Smooth muscle cell (in vitro differentiated cells): Measurements from ENCODE around the gene FBXO38. TPM values are rescaled to one million over a fixed set of nuclear protein-coding genes. Genes with fewer than 3 reads are reported as not detected.
"Not testable (repeated sequence)": the region's sequence is repeated elsewhere in the genome, so short reads cannot be mapped to it uniquely, and the experiment has no call there.

Experiments
- DNase-seq: peaks from one replicate; lab custom pipeline; 2025; ENCODE audit not compliant: unreplicated experiment; lab: John Stamatoyannopoulos, UW
- H2AFZ ChIP-seq: fragments of 200-600 bp; sonication (generic); 2 replicates; pipeline ENCODE4 v1.6.0; 2016; ENCODE audit warnings: antibody characterized with exemption, low read depth, mild to moderate bottlenecking
- H3F3A ChIP-seq: fragments of 200-600 bp; sonication (generic); 2 replicates; pipeline ENCODE4 v1.6.0; 2017; ENCODE audit warnings: antibody characterized with exemption, low read depth
- H3K27ac ChIP-seq: fragments of 200-600 bp; sonication (generic); 2 replicates; pipeline ENCODE4 v1.5.1; 2016; ENCODE audit warnings: low read depth, mild to moderate bottlenecking
- H3K27me3 ChIP-seq: fragments of 200-600 bp; sonication (generic); 2 replicates; pipeline ENCODE4 v1.6.1; 2016; ENCODE audit warnings: low read depth, mild to moderate bottlenecking
- H3K36me3 ChIP-seq: fragments of 200-600 bp; sonication (generic); 2 replicates; pipeline ENCODE4 v1.5.1; 2016; ENCODE audit warnings: low read depth
- H3K4me1 ChIP-seq: fragments of 200-600 bp; sonication (generic); 2 replicates; pipeline ENCODE4 v1.5.1; 2016; ENCODE audit warnings: low read depth
- H3K4me2 ChIP-seq: fragments of 200-600 bp; sonication (generic); 2 replicates; pipeline ENCODE4 v1.6.0; 2016; ENCODE audit warnings: mild to moderate bottlenecking
- H3K4me3 ChIP-seq: fragments of 200-600 bp; sonication (generic); 2 replicates; pipeline ENCODE4 v1.5.1; 2016; ENCODE audit warnings: mild to moderate bottlenecking
- H3K79me2 ChIP-seq: fragments of 200-600 bp; sonication (generic); 2 replicates; pipeline ENCODE4 v1.6.0; 2016; ENCODE audit warnings: low read depth, mild to moderate bottlenecking
- H3K9ac ChIP-seq: fragments of 200-600 bp; sonication (generic); 2 replicates; pipeline ENCODE4 v1.6.0; 2016; ENCODE audit warnings: low read depth
- H3K9me3 ChIP-seq: fragments of 200-600 bp; sonication (generic); replicated peaks from 2 replicates; pipeline ENCODE4 v1.5.1; 2016; ENCODE audit warnings: low read depth
- H4K20me1 ChIP-seq: fragments of 200-600 bp; sonication (generic); 2 replicates; pipeline ENCODE4 v1.6.0; 2016; ENCODE audit warnings: low read depth
- WGBS: methylation state at CpG from one replicate; pipeline ENCODE4 v1.1.7; 2016; ENCODE audit warnings: low lambda C conversion rate; 5-methylcytosine and 5-hydroxymethylcytosine counted together
- polyA plus RNA-seq: library from polyadenylated mRNA; unstranded; fragments of >200 nt; fragmentation: Nextera tagmentation; extraction: Ambion mirVana; gene quantifications from 2 replicates; pipeline ENCODE4 v1.2.1, GENCODE V29; 2016
- total RNA-seq: library from RNA; depleted of rRNA; stranded (reverse); fragments of >200 nt; gene quantifications from 2 replicates; pipeline ENCODE4 v1.2.3, GENCODE V29; 2014
- TF ChIP-seq, protein P1 (sequence below): fragments of 200-600 bp; sonication (generic); IDR thresholded peaks from 2 replicates; pipeline ENCODE4 v1.5.1; 2017; ENCODE audit warnings: borderline replicate concordance, mild to moderate bottlenecking, antibody characterized with exemption; ENCODE audit not compliant: insufficient read depth, poor library complexity, severe bottlenecking

FBXO38 gene
- total and polyA plus RNA-seq, 2 experiments from 2014 or later: 24.4 to 44.5 TPM

DNA sequence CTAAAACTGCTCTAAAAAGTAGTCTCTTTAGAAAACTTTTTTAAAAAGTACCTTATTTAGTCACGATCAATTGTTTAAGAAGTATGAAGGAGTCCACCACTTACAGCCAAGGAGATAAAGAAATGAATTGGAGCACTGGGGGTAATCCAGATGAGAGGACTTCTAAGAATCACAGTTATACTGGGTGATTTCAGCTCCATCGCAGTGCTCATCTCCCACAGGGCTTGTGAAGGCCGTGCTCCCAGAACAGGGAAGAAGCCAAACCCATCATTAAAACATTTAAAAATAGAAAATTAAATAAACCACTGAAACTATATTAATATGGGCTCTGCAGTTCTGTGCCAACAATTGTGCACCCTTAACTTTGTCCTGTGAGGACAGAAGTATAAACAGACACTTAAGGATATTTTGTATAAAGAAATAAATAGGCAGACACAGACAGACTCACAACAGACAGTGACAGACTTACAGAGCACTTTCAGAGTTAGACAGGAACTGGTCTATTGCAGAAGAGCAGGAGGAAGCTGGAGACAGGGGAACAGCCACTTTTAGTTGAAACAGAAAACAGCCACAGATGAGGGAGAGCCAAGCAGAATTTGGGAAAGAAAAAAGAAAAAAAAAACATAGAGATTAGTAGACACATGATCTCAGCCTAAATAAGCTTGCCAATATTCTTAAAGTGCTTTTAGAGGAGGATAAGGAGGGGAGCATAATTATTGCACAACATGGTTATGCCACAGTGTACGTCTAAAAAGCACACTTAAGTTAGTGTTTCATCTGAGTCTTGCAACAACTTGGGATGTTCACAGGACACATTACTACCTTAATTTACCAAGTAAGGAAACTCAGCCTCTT, 81.8 kb downstream of the FBXO38 start:
- DNase-seq: no peak
- no peak overlapping the region for H3K4me2 ChIP-seq
- H3F3A ChIP-seq: no peaks in the 10 kb centered on the region
- H3K27me3 ChIP-seq: no peaks in the 10 kb centered on the region
- H3K79me2 ChIP-seq: no peaks in the 10 kb centered on the region
- no peaks in the 10 kb centered on the region for H3K4me1 ChIP-seq
- WGBS: 90% methylated on average over 4 of the region's 4 CpGs
- H2AFZ ChIP-seq: no peak overlapping the region
- no peak overlapping the region for H3K4me3 ChIP-seq
- no peak overlapping the region for H3K27ac ChIP-seq
- no peaks in the 10 kb centered on the region for H3K36me3 ChIP-seq
- H3K9me3 ChIP-seq: no peaks in the 10 kb centered on the region
- H4K20me1 ChIP-seq: no peaks in the 10 kb centered on the region
- TF ChIP-seq, protein P1, sequence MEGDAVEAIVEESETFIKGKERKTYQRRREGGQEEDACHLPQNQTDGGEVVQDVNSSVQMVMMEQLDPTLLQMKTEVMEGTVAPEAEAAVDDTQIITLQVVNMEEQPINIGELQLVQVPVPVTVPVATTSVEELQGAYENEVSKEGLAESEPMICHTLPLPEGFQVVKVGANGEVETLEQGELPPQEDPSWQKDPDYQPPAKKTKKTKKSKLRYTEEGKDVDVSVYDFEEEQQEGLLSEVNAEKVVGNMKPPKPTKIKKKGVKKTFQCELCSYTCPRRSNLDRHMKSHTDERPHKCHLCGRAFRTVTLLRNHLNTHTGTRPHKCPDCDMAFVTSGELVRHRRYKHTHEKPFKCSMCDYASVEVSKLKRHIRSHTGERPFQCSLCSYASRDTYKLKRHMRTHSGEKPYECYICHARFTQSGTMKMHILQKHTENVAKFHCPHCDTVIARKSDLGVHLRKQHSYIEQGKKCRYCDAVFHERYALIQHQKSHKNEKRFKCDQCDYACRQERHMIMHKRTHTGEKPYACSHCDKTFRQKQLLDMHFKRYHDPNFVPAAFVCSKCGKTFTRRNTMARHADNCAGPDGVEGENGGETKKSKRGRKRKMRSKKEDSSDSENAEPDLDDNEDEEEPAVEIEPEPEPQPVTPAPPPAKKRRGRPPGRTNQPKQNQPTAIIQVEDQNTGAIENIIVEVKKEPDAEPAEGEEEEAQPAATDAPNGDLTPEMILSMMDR: no peak
- no peak overlapping the region for H3K9ac ChIP-seq

DNA sequence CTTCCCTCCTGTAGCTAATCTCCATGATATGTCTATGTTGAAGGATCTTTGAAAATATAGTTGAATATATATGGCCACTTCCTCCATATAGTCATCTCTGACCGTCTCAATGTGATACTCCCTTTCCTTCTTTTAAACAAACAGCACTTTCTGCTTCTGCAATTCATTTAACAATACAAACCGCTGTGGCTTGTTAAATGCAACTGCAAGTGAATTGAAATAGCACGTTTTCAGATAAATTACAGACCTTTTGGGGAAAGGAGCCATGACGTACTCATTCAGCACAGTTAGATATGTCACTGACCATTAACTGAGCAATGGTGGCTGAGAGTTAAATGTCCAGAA, 82.5 kb downstream of the FBXO38 start:
- H4K20me1 ChIP-seq: no peaks in the 10 kb centered on the region
- H3K9ac ChIP-seq: no peak overlapping the region
- no peaks in the 10 kb centered on the region for H3F3A ChIP-seq
- no peaks in the 10 kb centered on the region for H3K9me3 ChIP-seq
- TF ChIP-seq, protein P1: no peak
- H2AFZ ChIP-seq: no peak overlapping the region
- H3K27me3 ChIP-seq: no peaks in the 10 kb centered on the region
- H3K4me1 ChIP-seq: no peaks in the 10 kb centered on the region
- H3K4me3 ChIP-seq: no peak overlapping the region
- H3K79me2 ChIP-seq: no peaks in the 10 kb centered on the region
- DNase-seq: no peak
- no peaks in the 10 kb centered on the region for H3K36me3 ChIP-seq
- H3K4me2 ChIP-seq: no peak overlapping the region
- WGBS: 79% methylated on average over 4 of the region's 4 CpGs
- no peak overlapping the region for H3K27ac ChIP-seq

GRCh38 chr5:148467958-148468357, 84.2 kb downstream of the FBXO38 start:
- DNase-seq: no peak

GRCh38 chr5:148468746-148469145, 85.0 kb downstream of the FBXO38 start:
- not testable (repeated sequence) for H2AFZ ChIP-seq, H3K9ac ChIP-seq, DNase-seq, H4K20me1 ChIP-seq, H3K79me2 ChIP-seq, H3K9me3 ChIP-seq, H3K27ac ChIP-seq, H3K4me2 ChIP-seq, H3K27me3 ChIP-seq, H3K4me1 ChIP-seq, H3K36me3 ChIP-seq, H3F3A ChIP-seq, H3K4me3 ChIP-seq
- 93% methylated on average over 5 of the region's 5 CpGs for WGBS

More at GRCh38 chr5:148467958-148468357, 84.2 kb downstream of the FBXO38 start:
- Histone ChIP-seq H3K4me3 (no peak overlapping the region), H3K4me1 (no peaks in the 10 kb centered on the region), H3K27ac (no peak overlapping the region), H3K9me3 (no peaks in the 10 kb centered on the region), H3F3A (no peaks in the 10 kb centered on the region), H2AFZ (no peak overlapping the region), H3K79me2 (no peaks in the 10 kb centered on the region), H3K27me3 (no peaks in the 10 kb centered on the region), H3K36me3 (no peaks in the 10 kb centered on the region), H3K9ac (no peak overlapping the region), H3K4me2 (no peak overlapping the region), H4K20me1 (no peaks in the 10 kb centered on the region)
- TF ChIP-seq, protein P1: no peak
- WGBS: 96% methylated on average over 1 of the region's 1 CpG
